ENCODE data around the gene G3BP2.

DNA sequence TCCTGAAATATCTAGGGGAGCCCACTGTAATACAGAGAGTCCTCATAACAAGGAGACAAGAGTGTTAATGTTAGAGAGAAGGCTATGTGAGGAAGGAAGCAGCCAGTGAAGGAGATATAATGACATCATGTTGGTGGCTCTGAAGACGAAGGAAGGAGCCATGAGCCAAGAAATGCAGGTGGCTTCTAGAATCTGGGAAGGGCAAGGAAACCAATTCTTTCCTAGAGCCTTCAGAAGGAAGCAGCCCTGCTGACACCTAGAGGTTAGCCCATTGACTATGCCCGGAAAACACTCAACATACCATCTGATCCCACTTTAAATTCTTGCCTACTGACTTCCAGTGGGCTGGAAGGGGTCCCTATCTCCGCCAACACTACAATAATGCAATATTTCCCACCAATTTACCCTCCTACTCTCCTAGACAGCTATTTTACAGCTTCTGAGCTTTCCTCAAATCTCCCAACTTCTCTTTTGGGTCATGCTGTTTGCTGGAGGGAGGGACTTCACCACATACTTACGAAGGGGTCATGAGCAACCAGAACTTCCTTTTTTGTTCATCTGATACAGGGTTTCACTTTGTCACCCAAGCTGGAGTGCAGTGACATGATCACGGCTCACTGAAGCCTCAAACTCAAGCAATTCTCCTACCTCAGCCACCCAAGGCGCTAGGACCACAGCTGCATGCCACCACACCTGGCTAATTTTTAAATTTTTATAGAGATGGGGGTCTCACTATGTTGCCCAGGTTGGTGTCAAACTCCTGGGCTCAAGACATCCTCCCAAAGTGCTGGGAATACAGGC lies 25.2 kb upstream of the G3BP2 start:
- TF ChIP-seq CTCF (IDR thresholded peaks at IDR 0.05) (no peak), POLR2AphosphoS5 (IDR thresholded peaks at IDR 0.05; ENCODE audit: low read depth, low read length) (no peak), TCF7L2 (IDR thresholded peaks at IDR 0.05; ENCODE audit: low read depth, low read length) (no peak), SIN3A (IDR thresholded peaks at IDR 0.05; ENCODE audit: borderline replicate concordance, insufficient read depth, low read depth, low read length) (no peak)
- TF ChIP-seq, protein P1, sequence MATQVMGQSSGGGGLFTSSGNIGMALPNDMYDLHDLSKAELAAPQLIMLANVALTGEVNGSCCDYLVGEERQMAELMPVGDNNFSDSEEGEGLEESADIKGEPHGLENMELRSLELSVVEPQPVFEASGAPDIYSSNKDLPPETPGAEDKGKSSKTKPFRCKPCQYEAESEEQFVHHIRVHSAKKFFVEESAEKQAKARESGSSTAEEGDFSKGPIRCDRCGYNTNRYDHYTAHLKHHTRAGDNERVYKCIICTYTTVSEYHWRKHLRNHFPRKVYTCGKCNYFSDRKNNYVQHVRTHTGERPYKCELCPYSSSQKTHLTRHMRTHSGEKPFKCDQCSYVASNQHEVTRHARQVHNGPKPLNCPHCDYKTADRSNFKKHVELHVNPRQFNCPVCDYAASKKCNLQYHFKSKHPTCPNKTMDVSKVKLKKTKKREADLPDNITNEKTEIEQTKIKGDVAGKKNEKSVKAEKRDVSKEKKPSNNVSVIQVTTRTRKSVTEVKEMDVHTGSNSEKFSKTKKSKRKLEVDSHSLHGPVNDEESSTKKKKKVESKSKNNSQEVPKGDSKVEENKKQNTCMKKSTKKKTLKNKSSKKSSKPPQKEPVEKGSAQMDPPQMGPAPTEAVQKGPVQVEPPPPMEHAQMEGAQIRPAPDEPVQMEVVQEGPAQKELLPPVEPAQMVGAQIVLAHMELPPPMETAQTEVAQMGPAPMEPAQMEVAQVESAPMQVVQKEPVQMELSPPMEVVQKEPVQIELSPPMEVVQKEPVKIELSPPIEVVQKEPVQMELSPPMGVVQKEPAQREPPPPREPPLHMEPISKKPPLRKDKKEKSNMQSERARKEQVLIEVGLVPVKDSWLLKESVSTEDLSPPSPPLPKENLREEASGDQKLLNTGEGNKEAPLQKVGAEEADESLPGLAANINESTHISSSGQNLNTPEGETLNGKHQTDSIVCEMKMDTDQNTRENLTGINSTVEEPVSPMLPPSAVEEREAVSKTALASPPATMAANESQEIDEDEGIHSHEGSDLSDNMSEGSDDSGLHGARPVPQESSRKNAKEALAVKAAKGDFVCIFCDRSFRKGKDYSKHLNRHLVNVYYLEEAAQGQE (IDR thresholded peaks at IDR 0.05; ENCODE audit: insufficient read depth in 1 of 2, low read depth in 2 of 2, low read length in 1 of 2) = no peak

All from Panc1 (cell line).